Measurements from ENCODE around the gene POLR1A. TPM values are rescaled to one million over a fixed set of nuclear protein-coding genes. Genes with fewer than 3 reads are reported as not detected.
A peak's percentile ranks its signal among the peaks of the same experiment; 100 is the strongest.

POLR1A gene
- total and polyA plus RNA-seq, 2 of the 13 experiments (the other 11 are each of a cell fraction or from before 2014, with no cell fraction given) = 7.2 to 39.9 TPM

GRCh38 chr2:86105252-86105968, at the start of gene POLR1A (continued):
- TF ChIP-seq GLI4 (CRISPR knock-in tag; IDR thresholded peaks at IDR 0.05; ENCODE audit: borderline replicate concordance) = no peak; the same call in 1 of the 2 replicates
- TF ChIP-seq MTF2 (CRISPR knock-in tag; IDR thresholded peaks at IDR 0.05; ENCODE audit: borderline replicate concordance) = no peak
- TF ChIP-seq ZNF253 (CRISPR knock-in tag; IDR thresholded peaks at IDR 0.05; ENCODE audit: borderline replicate concordance) = no peak
- no peak for TF ChIP-seq ZNF816 (CRISPR knock-in tag; IDR thresholded peaks at IDR 0.05; ENCODE audit: borderline replicate concordance)
- 0 out of 2 replicates have a peak, but pooled peaks have one; percentile 16 for TF ChIP-seq ZSCAN9 (CRISPR knock-in tag; IDR thresholded peaks at IDR 0.05; ENCODE audit: borderline replicate concordance)
- no peak for TF ChIP-seq ZNF12 (CRISPR knock-in tag; IDR thresholded peaks at IDR 0.05)
- TF ChIP-seq CERS6 (CRISPR knock-in tag; IDR thresholded peaks at IDR 0.05) = no peak
- TF ChIP-seq ZNF563 (CRISPR knock-in tag; IDR thresholded peaks at IDR 0.05) = peak; percentile 69; the same call in 1 of the 2 replicates
- no peak for TF ChIP-seq ZFP37 (CRISPR knock-in tag; IDR thresholded peaks at IDR 0.05; ENCODE audit: borderline replicate concordance)
- TF ChIP-seq ZSCAN25 (CRISPR knock-in tag; IDR thresholded peaks at IDR 0.05) = no peak; the same call in 1 of the 2 replicates
- TF ChIP-seq ZNF580 (CRISPR knock-in tag; IDR thresholded peaks at IDR 0.05; ENCODE audit: borderline replicate concordance, low read depth) = no peak; the same call in 1 of the 2 replicates
- TF ChIP-seq ZNF558 (CRISPR knock-in tag; IDR thresholded peaks at IDR 0.05; ENCODE audit: borderline replicate concordance) = no peak
- no peak for TF ChIP-seq RARG (CRISPR knock-in tag; IDR thresholded peaks at IDR 0.05; ENCODE audit: low read depth)
- TF ChIP-seq SMAD9 (CRISPR knock-in tag; IDR thresholded peaks at IDR 0.05) = no peak
- 0 out of 2 replicates have a peak, but pooled peaks have one; percentile 10 for TF ChIP-seq ELF3 (CRISPR knock-in tag; IDR thresholded peaks at IDR 0.05)
- TF ChIP-seq ZNF639 (CRISPR knock-in tag; conservative IDR thresholded peaks at IDR 0.05) = no peak
- no peak for TF ChIP-seq ASH2L (IDR thresholded peaks at IDR 0.05; ENCODE audit: insufficient read length, low read depth, low read length)
- no peak for TF ChIP-seq SKIL (CRISPR knock-in tag; IDR thresholded peaks at IDR 0.05; ENCODE audit: borderline replicate concordance)
- no peak for TF ChIP-seq GLMP (CRISPR knock-in tag; IDR thresholded peaks at IDR 0.05; ENCODE audit: borderline replicate concordance)
- TF ChIP-seq FOSL2 (CRISPR knock-in tag; IDR thresholded peaks at IDR 0.05) = peak; percentile 22; the same call in 1 of the 2 replicates
- no peak for TF ChIP-seq RXRA (CRISPR knock-in tag; IDR thresholded peaks at IDR 0.05)
- TF ChIP-seq ATAD3A (CRISPR knock-in tag; IDR thresholded peaks at IDR 0.05) = no peak
